Testis (tissue), 2 donors: ENCODE measurements around the gene CEP152.

Experiments
- CTCF ChIP-seq, 3 experiments: fragments of 450-650 bp in 2 of 3; fragments of 200-600 bp in 1 of 3; sonication (generic) in 1 of 3; IDR thresholded peaks; one replicate each; pipeline ENCODE4 v1.5.1; 2016 to 2019; ENCODE audit warnings: antibody characterized with exemption in 3 of 3, mild to moderate bottlenecking in 2 of 3, moderate library complexity in 1 of 3
- POLR2A ChIP-seq: fragments of 450-650 bp; IDR thresholded peaks from one replicate; pipeline ENCODE4 v1.6.1; 2017; ENCODE audit warnings: antibody characterized with exemption, mild to moderate bottlenecking, moderate library complexity

- TF ChIP-seq CTCF (IDR thresholded peaks at IDR 0.05) (no peak), POLR2A (no peak)
These were observed 25.2 kb downstream of the CEP152 start for GRCh38 chr15:48785712-48786111.
